Midbrain (tissue), 1 donor: ENCODE measurements around the gene PYGO1.
A peak's percentile ranks its signal among the peaks of the same experiment; 100 is the strongest.
"Not testable (repeated sequence)": the region's sequence is repeated elsewhere in the genome, so short reads cannot be mapped to it uniquely, and the experiment has no call there.

Experiments
- DNase-seq: peaks from one replicate; lab custom pipeline; 2025; lab: John Stamatoyannopoulos, UW

Gene PYGO1

GRCh38 chr15:55507567-55507966 lies 80.6 kb downstream of the PYGO1 start:
- no peak for DNase-seq

GRCh38 chr15:55505407-55505806 lies 82.7 kb downstream of the PYGO1 start:
- DNase-seq, result not testable (repeated sequence)

GRCh38 chr15:55499151-55499550 lies 89.0 kb downstream of the PYGO1 start:
- DNase-seq, result no peak

GRCh38 chr15:55498109-55498938 lies 89.8 kb downstream of the PYGO1 start:
- DNase-seq, result peak; percentile 83

- no peak for DNase-seq
Observed at GRCh38 chr15:55496716-55497115, 91.4 kb downstream of the PYGO1 start.

GRCh38 chr15:55494931-55495330 lies 93.2 kb downstream of the PYGO1 start:
- no peak for DNase-seq

- not testable (repeated sequence) for DNase-seq
Observed at GRCh38 chr15:55488952-55489600, 99.1 kb downstream of the PYGO1 start.
